ENCODE measurements around the gene TFR2. TPM values are rescaled to one million over a fixed set of nuclear protein-coding genes. Genes with fewer than 3 reads are reported as not detected.

Gene TFR2
- total and polyA plus RNA-seq, 2 of the 13 experiments (the other 11 are each of a cell fraction or from before 2014, with no cell fraction given): 36.9 to 64.2 TPM

- TF ChIP-seq PBX3 (CRISPR knock-in tag; IDR thresholded peaks at IDR 0.05; ENCODE audit: borderline replicate concordance) (no peak), BRCA1 (CRISPR knock-in tag; IDR thresholded peaks at IDR 0.05) (no peak), ZNF850 (CRISPR knock-in tag; conservative IDR thresholded peaks at IDR 0.05) (no peak), ATF3 (CRISPR knock-in tag; IDR thresholded peaks at IDR 0.05) (no peak), AGO1 (IDR thresholded peaks at IDR 0.05; ENCODE audit: low read depth, low read length, poor library complexity, severe bottlenecking) (no peak), ZNF724P (CRISPR knock-in tag; IDR thresholded peaks at IDR 0.05; ENCODE audit: borderline replicate concordance) (no peak), ZBTB38 (CRISPR knock-in tag; IDR thresholded peaks at IDR 0.05) (no peak), SNAPC4 (CRISPR knock-in tag; IDR thresholded peaks at IDR 0.05) (no peak), NRL (CRISPR knock-in tag; IDR thresholded peaks at IDR 0.05; ENCODE audit: borderline replicate concordance) (no peak), ZNF782 (CRISPR knock-in tag; IDR thresholded peaks at IDR 0.05; ENCODE audit: borderline replicate concordance) (peak; percentile 57; the same call in 1 of the 2 replicates), ZNF639 (CRISPR knock-in tag; conservative IDR thresholded peaks at IDR 0.05) (no peak), CERS6 (CRISPR knock-in tag; IDR thresholded peaks at IDR 0.05) (no peak), ZHX1 (CRISPR knock-in tag; IDR thresholded peaks at IDR 0.05; ENCODE audit: low read depth) (0 out of 2 replicates have a peak, but pooled peaks have one; percentile 27), HCFC1 (IDR thresholded peaks at IDR 0.05; ENCODE audit: low read depth, low read length) (no peak)
Measured at GRCh38 chr7:100641860-100642533, 645 bp upstream of the TFR2 start (continued).
